ENCODE measurements around the gene HORMAD2. TPM values are rescaled to one million over a fixed set of nuclear protein-coding genes. Genes with fewer than 3 reads are reported as not detected.

HORMAD2 gene
- total RNA-seq, 1 donor from 2014 or later: not detected

- H3K27ac ChIP-seq (ENCODE audit: low read depth, low read length): no peak overlapping the region
- no peaks in the 10 kb centered on the region for H3K9me3 ChIP-seq (ENCODE audit: control insufficient read depth in 3 of 3, low read length in 3 of 3)
- peaks cover 10 to 19% (median 15%) of the 10 kb centered on the region in 3 donors for H3K4me1 ChIP-seq (ENCODE audit: control insufficient read depth in 3 of 3, insufficient read depth in 3 of 3, low read length in 3 of 3)
- H3K36me3 ChIP-seq (ENCODE audit: control insufficient read depth in 3 of 3, insufficient read depth in 3 of 3, low read length in 3 of 3): no peaks in the 10 kb centered on the region
- no peak overlapping the region for H3K4me3 ChIP-seq (ENCODE audit: low read length in 3 of 3)
- H3K27me3 ChIP-seq (ENCODE audit: control insufficient read depth in 3 of 3, insufficient read depth in 3 of 3, low read length in 3 of 3): peaks cover 10 to 41% (median 30%) of the 10 kb centered on the region in 3 donors
- H3K9ac ChIP-seq (ENCODE audit: low read depth in 1 of 3, low read length in 3 of 3): no peak overlapping the region
Measured at GRCh38 chr22:30201945-30202344, 121.7 kb downstream of the HORMAD2 start.

GRCh38 chr22:30202531-30203006 is 122.3 kb downstream of the HORMAD2 start:
- H3K4me1 ChIP-seq (ENCODE audit: control insufficient read depth in 3 of 3, insufficient read depth in 3 of 3, low read length in 3 of 3): peaks cover 15 to 21% (median 16%) of the 10 kb centered on the region in 3 donors
- no peak overlapping the region for H3K9ac ChIP-seq (ENCODE audit: low read depth in 1 of 3, low read length in 3 of 3)

GRCh38 chr22:30204015-30204741 is 123.9 kb downstream of the HORMAD2 start:
- Histone ChIP-seq H3K4me3 (ENCODE audit: low read length in 3 of 3) (no peak overlapping the region), H3K9ac (ENCODE audit: low read depth in 1 of 3, low read length in 3 of 3) (no peak overlapping the region), H3K9me3 (ENCODE audit: control insufficient read depth in 3 of 3, low read length in 3 of 3) (no peaks in the 10 kb centered on the region), H3K36me3 (ENCODE audit: control insufficient read depth in 3 of 3, insufficient read depth in 3 of 3, low read length in 3 of 3) (no peaks in the 10 kb centered on the region), H3K4me1 (ENCODE audit: control insufficient read depth in 3 of 3, insufficient read depth in 3 of 3, low read length in 3 of 3) (peaks cover 17 to 22% (median 21%) of the 10 kb centered on the region in 3 donors), H3K27ac (ENCODE audit: low read depth, low read length) (peak overlapping the region; percentile 65), H3K27me3 (ENCODE audit: control insufficient read depth in 3 of 3, insufficient read depth in 3 of 3, low read length in 3 of 3) (peaks cover 10 to 54% (median 39%) of the 10 kb centered on the region in 3 donors)

More at GRCh38 chr22:30202531-30203006, 122.3 kb downstream of the HORMAD2 start:
- Histone ChIP-seq H3K27me3 (ENCODE audit: control insufficient read depth in 3 of 3, insufficient read depth in 3 of 3, low read length in 3 of 3) (peaks cover 10 to 44% (median 30%) of the 10 kb centered on the region in 3 donors), H3K4me3 (ENCODE audit: low read length in 3 of 3) (no peak overlapping the region), H3K9me3 (ENCODE audit: control insufficient read depth in 3 of 3, low read length in 3 of 3) (no peaks in the 10 kb centered on the region), H3K36me3 (ENCODE audit: control insufficient read depth in 3 of 3, insufficient read depth in 3 of 3, low read length in 3 of 3) (no peaks in the 10 kb centered on the region), H3K27ac (ENCODE audit: low read depth, low read length) (peak overlapping the region; percentile 47)

GRCh38 chr22:30204742-30205111 is 124.5 kb downstream of the HORMAD2 start:
- H3K9ac ChIP-seq (ENCODE audit: low read depth in 1 of 3, low read length in 3 of 3): peak overlapping the region in 1 of 3 donors; percentile 10
- no peak overlapping the region for H3K4me3 ChIP-seq (ENCODE audit: low read length in 3 of 3)
- H3K9me3 ChIP-seq (ENCODE audit: control insufficient read depth in 3 of 3, low read length in 3 of 3): no peaks in the 10 kb centered on the region
- peaks cover 19 to 24% (median 24%) of the 10 kb centered on the region in 3 donors for H3K4me1 ChIP-seq (ENCODE audit: control insufficient read depth in 3 of 3, insufficient read depth in 3 of 3, low read length in 3 of 3)
- no peaks in the 10 kb centered on the region for H3K36me3 ChIP-seq (ENCODE audit: control insufficient read depth in 3 of 3, insufficient read depth in 3 of 3, low read length in 3 of 3)
- H3K27ac ChIP-seq (ENCODE audit: low read depth, low read length): peak overlapping the region; percentile 65
- peaks cover 10 to 60% (median 44%) of the 10 kb centered on the region in 3 donors for H3K27me3 ChIP-seq (ENCODE audit: control insufficient read depth in 3 of 3, insufficient read depth in 3 of 3, low read length in 3 of 3)

DNA sequence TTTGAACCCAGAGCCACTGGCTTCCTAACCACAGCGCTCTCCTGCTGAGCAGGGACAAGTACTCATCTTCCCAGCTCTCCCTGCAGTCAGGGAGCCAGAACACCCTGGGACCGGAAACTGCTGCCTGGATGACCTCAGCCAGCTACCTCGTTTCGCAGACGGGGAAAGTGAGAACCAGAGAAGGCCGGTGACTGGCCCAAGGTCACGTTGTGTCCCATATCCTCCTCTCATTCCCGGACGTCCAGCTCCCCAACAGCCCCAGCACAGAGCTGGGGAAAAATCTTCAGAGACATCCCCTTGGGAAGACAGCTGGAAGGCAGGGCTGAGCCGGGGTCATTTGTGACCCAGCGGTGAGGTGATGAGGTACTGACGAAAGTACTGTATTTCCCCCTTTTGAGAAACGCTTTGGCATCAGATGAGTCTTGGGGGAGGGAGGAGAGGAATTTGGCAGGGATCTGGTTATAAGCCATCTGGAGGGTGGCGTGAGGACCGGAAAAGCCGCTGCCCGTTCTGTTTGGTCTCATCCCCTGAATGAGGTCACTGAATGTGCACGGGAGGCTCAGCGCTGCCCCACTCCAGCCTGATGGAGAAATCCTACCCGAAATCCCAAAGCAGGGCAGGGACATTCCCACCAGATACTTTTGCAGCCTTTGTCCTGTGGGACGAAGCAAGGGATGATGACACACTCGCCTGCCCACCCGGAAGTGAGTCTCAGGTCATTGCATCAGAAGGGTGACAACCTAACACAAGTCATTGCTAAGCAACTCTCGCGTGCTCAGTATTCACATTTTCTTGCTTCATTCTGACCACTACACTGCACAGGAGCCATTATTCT is 125.2 kb downstream of the HORMAD2 start:
- peaks cover 10 to 67% (median 44%) of the 10 kb centered on the region in 3 donors for H3K27me3 ChIP-seq (ENCODE audit: control insufficient read depth in 3 of 3, insufficient read depth in 3 of 3, low read length in 3 of 3)

DNA sequence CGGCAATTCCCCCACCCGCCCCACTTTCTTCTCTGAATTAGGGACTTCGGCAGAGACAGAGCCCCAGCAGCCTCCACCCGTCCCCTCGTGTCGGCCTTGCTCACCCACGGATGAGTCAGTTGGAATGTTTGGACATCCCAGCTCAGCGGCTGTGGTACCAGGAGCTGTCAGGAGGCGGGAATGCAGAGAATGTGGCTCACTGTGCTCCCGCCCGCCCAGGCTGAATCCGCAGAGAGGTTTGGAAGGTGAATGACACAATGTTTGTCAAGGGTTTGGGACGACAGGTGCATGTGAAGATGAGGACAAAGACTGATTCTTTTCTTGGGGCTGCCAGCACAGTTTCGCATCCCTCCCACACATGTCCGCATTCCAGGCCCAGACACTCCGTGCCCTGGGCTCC is 126.7 kb downstream of the HORMAD2 start:
- H3K36me3 ChIP-seq (ENCODE audit: control insufficient read depth in 3 of 3, insufficient read depth in 3 of 3, low read length in 3 of 3): no peaks in the 10 kb centered on the region
- no peak overlapping the region for H3K4me3 ChIP-seq (ENCODE audit: low read length in 3 of 3)
- peaks cover 19 to 24% (median 24%) of the 10 kb centered on the region in 3 donors for H3K4me1 ChIP-seq (ENCODE audit: control insufficient read depth in 3 of 3, insufficient read depth in 3 of 3, low read length in 3 of 3)
- no peak overlapping the region for H3K9ac ChIP-seq (ENCODE audit: low read depth in 1 of 3, low read length in 3 of 3)
- no peaks in the 10 kb centered on the region for H3K9me3 ChIP-seq (ENCODE audit: control insufficient read depth in 3 of 3, low read length in 3 of 3)
- H3K27ac ChIP-seq (ENCODE audit: low read depth, low read length): peak overlapping the region; percentile 57
- peaks cover 15 to 70% (median 42%) of the 10 kb centered on the region in 3 donors for H3K27me3 ChIP-seq (ENCODE audit: control insufficient read depth in 3 of 3, insufficient read depth in 3 of 3, low read length in 3 of 3)

More for the DNA sequence above, 125.2 kb downstream of the HORMAD2 start:
- H3K36me3 ChIP-seq (ENCODE audit: control insufficient read depth in 3 of 3, insufficient read depth in 3 of 3, low read length in 3 of 3): no peaks in the 10 kb centered on the region
- H3K9me3 ChIP-seq (ENCODE audit: control insufficient read depth in 3 of 3, low read length in 3 of 3): no peaks in the 10 kb centered on the region
- peak overlapping the region; percentile 65 for H3K27ac ChIP-seq (ENCODE audit: low read depth, low read length)
- H3K9ac ChIP-seq (ENCODE audit: low read depth in 1 of 3, low read length in 3 of 3): peak overlapping the region; percentile 10 to 33 (median 16)
- peaks cover 19 to 24% (median 24%) of the 10 kb centered on the region in 3 donors for H3K4me1 ChIP-seq (ENCODE audit: control insufficient read depth in 3 of 3, insufficient read depth in 3 of 3, low read length in 3 of 3)
- peak overlapping the region in 1 of 3 donors; percentile 41 for H3K4me3 ChIP-seq (ENCODE audit: low read length in 3 of 3)

- Histone ChIP-seq H3K27me3 (ENCODE audit: control insufficient read depth in 3 of 3, insufficient read depth in 3 of 3, low read length in 3 of 3) (peaks cover 18 to 71% (median 42%) of the 10 kb centered on the region in 3 donors), H3K4me1 (ENCODE audit: control insufficient read depth in 3 of 3, insufficient read depth in 3 of 3, low read length in 3 of 3) (peaks cover 24 to 27% (median 24%) of the 10 kb centered on the region in 3 donors), H3K27ac (ENCODE audit: low read depth, low read length) (peak overlapping the region; percentile 62), H3K4me3 (ENCODE audit: low read length in 3 of 3) (no peak overlapping the region), H3K36me3 (ENCODE audit: control insufficient read depth in 3 of 3, insufficient read depth in 3 of 3, low read length in 3 of 3) (no peaks in the 10 kb centered on the region), H3K9ac (ENCODE audit: low read depth in 1 of 3, low read length in 3 of 3) (peak overlapping the region in 1 of 3 donors; percentile 6), H3K9me3 (ENCODE audit: control insufficient read depth in 3 of 3, low read length in 3 of 3) (no peaks in the 10 kb centered on the region)
Measured at GRCh38 chr22:30208631-30209603, 128.7 kb downstream of the HORMAD2 start.

GRCh38 chr22:30209642-30210041 is 129.4 kb downstream of the HORMAD2 start:
- no peaks in the 10 kb centered on the region for H3K36me3 ChIP-seq (ENCODE audit: control insufficient read depth in 3 of 3, insufficient read depth in 3 of 3, low read length in 3 of 3)
- peak overlapping the region; percentile 62 for H3K27ac ChIP-seq (ENCODE audit: low read depth, low read length)
- no peaks in the 10 kb centered on the region for H3K9me3 ChIP-seq (ENCODE audit: control insufficient read depth in 3 of 3, low read length in 3 of 3)
- no peak overlapping the region for H3K4me3 ChIP-seq (ENCODE audit: low read length in 3 of 3)
- H3K27me3 ChIP-seq (ENCODE audit: control insufficient read depth in 3 of 3, insufficient read depth in 3 of 3, low read length in 3 of 3): peaks cover 24 to 68% (median 35%) of the 10 kb centered on the region in 3 donors
- H3K4me1 ChIP-seq (ENCODE audit: control insufficient read depth in 3 of 3, insufficient read depth in 3 of 3, low read length in 3 of 3): peaks cover 20 to 27% (median 23%) of the 10 kb centered on the region in 3 donors
- H3K9ac ChIP-seq (ENCODE audit: low read depth in 1 of 3, low read length in 3 of 3): no peak overlapping the region

Data from skeletal muscle tissue (tissue), 4 donors.